Globus pallidus (tissue), 1 donor: Measurements from ENCODE around the gene FAM174C.
"Not testable (repeated sequence)": the region's sequence is repeated elsewhere in the genome, so short reads cannot be mapped to it uniquely, and the experiment has no call there.

Source experiments
- DNase-seq: peaks from one replicate; pipeline ENCODE4 v3.0.0-alpha.2; 2015; ENCODE audit warnings: low spot score

The FAM174C gene

GRCh38 chr19:1300744-1301490 is 25.6 kb downstream of the FAM174C start:
- DNase-seq: no peak

GRCh38 chr19:1302533-1303239 is 27.4 kb downstream of the FAM174C start:
- DNase-seq: peak; percentile 84

- DNase-seq: no peak
These were observed 29.0 kb downstream of the FAM174C start for GRCh38 chr19:1304197-1304924.

GRCh38 chr19:1305354-1305753 is 30.0 kb downstream of the FAM174C start:
- not testable (repeated sequence) for DNase-seq

GRCh38 chr19:1307320-1307719 is 32.0 kb downstream of the FAM174C start:
- no peak for DNase-seq

GRCh38 chr19:1307755-1308303 is 32.5 kb downstream of the FAM174C start:
- no peak for DNase-seq

GRCh38 chr19:1308718-1309117 is 33.4 kb downstream of the FAM174C start:
- no peak for DNase-seq

GRCh38 chr19:1309977-1310852 is 34.9 kb downstream of the FAM174C start:
- no peak for DNase-seq

- no peak for DNase-seq
These were observed 35.5 kb downstream of the FAM174C start for GRCh38 chr19:1310853-1311180.

GRCh38 chr19:1311543-1312091 is 36.3 kb downstream of the FAM174C start:
- no peak for DNase-seq

GRCh38 chr19:1312767-1313694 is 37.7 kb downstream of the FAM174C start:
- no peak for DNase-seq

- no peak for DNase-seq
These were observed 38.6 kb downstream of the FAM174C start for GRCh38 chr19:1313695-1314613.

GRCh38 chr19:1315470-1316166 is 40.3 kb downstream of the FAM174C start:
- peak; percentile 54 for DNase-seq

GRCh38 chr19:1316466-1316865 is 41.1 kb downstream of the FAM174C start:
- no peak for DNase-seq

- no peak for DNase-seq
These were observed 42.1 kb downstream of the FAM174C start for GRCh38 chr19:1317274-1318003.

GRCh38 chr19:1318678-1319471 is 43.5 kb downstream of the FAM174C start:
- DNase-seq: no peak

- not testable (repeated sequence) for DNase-seq
These were observed 44.9 kb downstream of the FAM174C start for GRCh38 chr19:1320282-1320650.
